Germinal center (tissue), 1 donor: ENCODE measurements around the gene MPO.

Experiments
- DNase-seq: peaks from one replicate; pipeline ENCODE4 v3.0.0; 2012; ENCODE audit warnings: mixed read lengths, low spot score

Gene MPO

GRCh38 chr17:58307468-58308172 lies 26.9 kb upstream of the MPO start:
- DNase-seq: no peak

- DNase-seq: no peak
These were observed 25.6 kb upstream of the MPO start for GRCh38 chr17:58306131-58306951.

GRCh38 chr17:58305626-58306025 lies 24.9 kb upstream of the MPO start:
- no peak for DNase-seq

GRCh38 chr17:58304750-58305486 lies 24.2 kb upstream of the MPO start:
- no peak for DNase-seq

- peak; percentile 87 for DNase-seq
These were observed 23.4 kb upstream of the MPO start for GRCh38 chr17:58303971-58304749.

- no peak for DNase-seq
These were observed 22.3 kb upstream of the MPO start for GRCh38 chr17:58302919-58303585.

GRCh38 chr17:58302171-58302918 lies 21.6 kb upstream of the MPO start:
- peak; percentile 45 for DNase-seq

GRCh38 chr17:58301504-58302150 lies 20.9 kb upstream of the MPO start:
- DNase-seq: no peak

GRCh38 chr17:58300336-58300735 lies 19.6 kb upstream of the MPO start:
- DNase-seq: no peak

- DNase-seq: no peak
These were observed 13.3 kb upstream of the MPO start for GRCh38 chr17:58294034-58294433.

- DNase-seq: no peak
These were observed 10.5 kb upstream of the MPO start for GRCh38 chr17:58291246-58291645.

- DNase-seq: no peak
These were observed 9.1 kb upstream of the MPO start for GRCh38 chr17:58289869-58290268.

GRCh38 chr17:58285422-58285810 lies 4.7 kb upstream of the MPO start:
- DNase-seq: no peak

GRCh38 chr17:58284613-58285421 lies 4.1 kb upstream of the MPO start:
- no peak for DNase-seq

GRCh38 chr17:58283674-58284612 lies 3.2 kb upstream of the MPO start:
- DNase-seq: no peak

GRCh38 chr17:58282442-58282841 lies 1.7 kb upstream of the MPO start:
- DNase-seq: no peak

GRCh38 chr17:58281511-58282011 lies 826 bp upstream of the MPO start:
- no peak for DNase-seq
